Body of pancreas (tissue), 4 donors: ENCODE measurements around the gene SHCBP1. TPM values are rescaled to one million over a fixed set of nuclear protein-coding genes. Genes with fewer than 3 reads are reported as not detected.

Source experiments
- ATAC-seq: fragments of 150-250 bp; one replicate; pipeline ENCODE4 v1.9.1; 2016
- DNase-seq, 4 donors: peaks; one replicate each; pipeline ENCODE4 v3.0.0-alpha.2; 2019
- H3K27ac ChIP-seq, 4 donors: fragments of 200-600 bp; sonication (generic); 1 replicate in 3 of 4; 2 replicates in 1 of 4; pipeline versions ENCODE4 v1.5.1 to v1.6.1; 2016 to 2019; ENCODE audit warnings: mild to moderate bottlenecking in 1 of 4, mixed read lengths in 1 of 4, moderate library complexity in 1 of 4
- H3K27me3 ChIP-seq, 2 donors: fragments of 200-600 bp; sonication (generic); one replicate each; pipeline ENCODE4 v1.6.0; 2016; ENCODE audit warnings: mild to moderate bottlenecking in 1 of 2
- H3K36me3 ChIP-seq, 2 donors: fragments of 200-600 bp; sonication (generic); replicated peaks in 1 of 2; 2 replicates each; pipeline ENCODE4 v1.5.1; 2016; ENCODE audit warnings: low read depth in 2 of 2; ENCODE audit not compliant: insufficient read depth in 1 of 2
- H3K4me1 ChIP-seq: fragments of 200-600 bp; sonication (generic); one replicate; pipeline ENCODE4 v1.6.0; 2016
- H3K4me3 ChIP-seq, 2 donors: fragments of 200-600 bp; sonication (generic); 1 replicate in 1 of 2; 2 replicates in 1 of 2; pipeline ENCODE4 v1.5.1; 2016 to 2019
- H3K9me3 ChIP-seq, 3 donors: fragments of 200-600 bp; sonication (generic); 1 replicate in 2 of 3; 2 replicates in 1 of 3; pipeline ENCODE4 v1.5.1; 2016
- CTCF ChIP-seq, 7 experiments: fragments of 450-650 bp in 4 of 7; fragments of 200-600 bp in 3 of 7; sonication (generic) in 3 of 7; IDR thresholded peaks; one replicate each; pipeline ENCODE4 v1.5.1; 2016 to 2019; ENCODE audit warnings: antibody characterized with exemption in 7 of 7
- POLR2A ChIP-seq, 3 donors: fragments of 450-650 bp; IDR thresholded peaks; one replicate each; pipeline ENCODE4 v1.6.1; 2016; ENCODE audit warnings: antibody characterized with exemption in 3 of 3, mild to moderate bottlenecking in 2 of 3
- WGBS, 2 donors: methylation state at CpG; one replicate each; pipeline ENCODE4 v1.1.5; 2017; 5-methylcytosine and 5-hydroxymethylcytosine counted together
- intact Hi-C: fragments of 100-400 bp; cut with DNase I; formaldehyde crosslinking; loops from one replicate; pipeline ENCODE4 v1.15.1; 2023
- total RNA-seq, 2 donors: library from RNA; depleted of rRNA; stranded (reverse); fragments of >200 nt; gene quantifications; one replicate each; pipeline ENCODE4 v1.1.0, GENCODE V29; 2016

Gene SHCBP1
- total RNA-seq, 2 donors from 2014 or later: 0.26 TPM; not detected in 1

- no peak overlapping the region for H3K4me3 ChIP-seq
- no peaks in the 10 kb centered on the region for H3K36me3 ChIP-seq
- H3K9me3 ChIP-seq: peaks cover 0 to 10% (median 0%) of the 10 kb centered on the region in 3 donors
- H3K27me3 ChIP-seq: no peaks in the 10 kb centered on the region
- WGBS, 2 donors: 68 to 75% methylated on average over 21 to 27 of the region's 27 CpGs
- no peak overlapping the region for H3K27ac ChIP-seq
- intact Hi-C loops: no loop called here
- ATAC-seq (no peak), DNase-seq (no peak)
- TF ChIP-seq POLR2A (IDR thresholded peaks at IDR 0.05) (no peak), CTCF (IDR thresholded peaks at IDR 0.05) (no peak)
- H3K4me1 ChIP-seq: no peaks in the 10 kb centered on the region
These were observed 48.0 kb downstream of the SHCBP1 start for GRCh38 chr16:46573008-46573833.

GRCh38 chr16:46569231-46569735, 51.9 kb downstream of the SHCBP1 start:
- WGBS, 2 donors: 63 to 75% methylated on average over 9 to 27 of the region's 27 CpGs
- H3K4me3 ChIP-seq: no peak overlapping the region
- H3K36me3 ChIP-seq: no peaks in the 10 kb centered on the region
- no peak overlapping the region for H3K27ac ChIP-seq
- DNase-seq (no peak), ATAC-seq (no peak)
- TF ChIP-seq CTCF (IDR thresholded peaks at IDR 0.05) (no peak), POLR2A (IDR thresholded peaks at IDR 0.05) (no peak)
- intact Hi-C loops: no loop called here
- no peaks in the 10 kb centered on the region for H3K27me3 ChIP-seq
- no peaks in the 10 kb centered on the region for H3K4me1 ChIP-seq
- peaks cover 0 to 10% (median 0%) of the 10 kb centered on the region in 3 donors for H3K9me3 ChIP-seq

- Histone ChIP-seq H3K9me3 (peaks cover 0 to 10% (median 0%) of the 10 kb centered on the region in 3 donors), H3K4me1 (no peaks in the 10 kb centered on the region), H3K27me3 (no peaks in the 10 kb centered on the region), H3K27ac (no peak overlapping the region), H3K36me3 (no peaks in the 10 kb centered on the region), H3K4me3 (no peak overlapping the region)
- intact Hi-C loops: no loop called here
- ATAC-seq: no peak
- WGBS, 2 donors: 73 to 77% methylated on average over 37 to 42 of the region's 42 CpGs
- TF ChIP-seq POLR2A (IDR thresholded peaks at IDR 0.05) (no peak), CTCF (IDR thresholded peaks at IDR 0.05) (no peak)
- no peak for DNase-seq
These were observed 52.5 kb downstream of the SHCBP1 start for GRCh38 chr16:46568472-46569230.

- DNase-seq (no peak), ATAC-seq (no peak)
- no peak overlapping the region for H3K4me3 ChIP-seq
- no peak for TF ChIP-seq POLR2A (IDR thresholded peaks at IDR 0.05)
- TF ChIP-seq CTCF (IDR thresholded peaks at IDR 0.05): no peak
- H3K27ac ChIP-seq: no peak overlapping the region
- no peaks in the 10 kb centered on the region for H3K4me1 ChIP-seq
- H3K27me3 ChIP-seq: no peaks in the 10 kb centered on the region
- H3K36me3 ChIP-seq: no peaks in the 10 kb centered on the region
- 38 to 52% methylated on average over 3 of the region's 3 CpGs for WGBS, 2 donors
- no peaks in the 10 kb centered on the region for H3K9me3 ChIP-seq
- intact Hi-C loops: no loop called here
These were observed 58.2 kb downstream of the SHCBP1 start for GRCh38 chr16:46562979-46563378.
